Measurements from ENCODE around the gene CCSER1.

Gene CCSER1

DNA sequence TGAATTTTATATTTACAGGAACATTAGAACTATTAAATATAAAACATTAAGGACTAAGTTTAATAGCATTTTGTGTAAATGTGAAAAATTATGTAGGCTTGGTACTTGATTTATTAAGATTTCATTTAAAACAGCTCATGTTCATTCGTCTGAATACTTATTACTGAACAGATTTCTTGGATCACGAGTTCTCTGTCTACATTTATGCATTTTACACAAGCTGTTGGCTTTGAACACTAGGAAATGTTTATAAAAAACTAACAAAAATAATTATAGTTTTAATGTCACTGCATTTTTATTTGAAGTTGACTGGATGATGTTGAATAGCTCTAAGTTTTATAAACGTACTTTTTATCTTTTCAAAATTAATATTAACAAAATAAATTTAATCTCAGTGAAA, 888.7 kb downstream of the CCSER1 start:
- no peak overlapping the region for H4K8ac ChIP-seq (ENCODE audit: low read depth, low read length)
- no peak overlapping the region for H2BK12ac ChIP-seq (ENCODE audit: low read length)
- H3K27ac ChIP-seq (replicated peaks; ENCODE audit: low read length), result no peak overlapping the region
- DNase-seq (ENCODE audit: low spot score), result no peak
- H3K36me3 ChIP-seq (replicated peaks in 1 of 2; ENCODE audit: control insufficient read depth in 2 of 2, insufficient read depth in 2 of 2, low read length in 2 of 2), result no peaks in the 10 kb centered on the region
- H3K4me1 ChIP-seq (ENCODE audit: control insufficient read depth in 2 of 2, insufficient read depth in 1 of 2, low read depth in 1 of 2, low read length in 2 of 2), result no peaks in the 10 kb centered on the region
- no peaks in the 10 kb centered on the region for H3K9me3 ChIP-seq (replicated peaks in 1 of 2; ENCODE audit: control insufficient read depth in 2 of 2, insufficient read depth in 1 of 2, low read depth in 1 of 2, low read length in 2 of 2)
- WGBS, 2 donors (ENCODE audit: extremely low coverage in 2 of 2, insufficient read length in 2 of 2, insufficient replicate concordance in 1 of 2), result no CpG with 5 or more reads among the region's 3 CpGs
- H3K79me1 ChIP-seq (ENCODE audit: low read depth, low read length), result no peaks in the 10 kb centered on the region
- H3K23ac ChIP-seq (ENCODE audit: low read depth, low read length, poor library complexity), result no peak overlapping the region
- no peak overlapping the region for H2AFZ ChIP-seq (ENCODE audit: low read length)
- H4K91ac ChIP-seq (ENCODE audit: low read depth, low read length, poor library complexity), result no peak overlapping the region
- no peak overlapping the region for H2BK120ac ChIP-seq (ENCODE audit: low read depth, low read length)
- H3K4ac ChIP-seq (ENCODE audit: low read length), result no peak overlapping the region
- H3K4me2 ChIP-seq (ENCODE audit: insufficient read depth, low read length, poor library complexity, severe bottlenecking), result no peak overlapping the region
- H2AK5ac ChIP-seq (ENCODE audit: low read depth, low read length), result no peak overlapping the region
- H2BK15ac ChIP-seq (ENCODE audit: low read length), result no peak overlapping the region
- H3K14ac ChIP-seq (ENCODE audit: low read length), result no peak overlapping the region
- H3K4me3 ChIP-seq (ENCODE audit: low read length in 2 of 2), result no peak overlapping the region
- H2BK5ac ChIP-seq (ENCODE audit: low read length), result no peak overlapping the region
- no peak overlapping the region for H3K9ac ChIP-seq (ENCODE audit: low read depth, low read length, poor library complexity)
- H3K27me3 ChIP-seq (ENCODE audit: control insufficient read depth in 3 of 3, insufficient read depth in 3 of 3, low read depth in 1 of 3, low read length in 3 of 3), result no peaks in the 10 kb centered on the region
- no peak overlapping the region for H3K18ac ChIP-seq (ENCODE audit: low read length)

DNA sequence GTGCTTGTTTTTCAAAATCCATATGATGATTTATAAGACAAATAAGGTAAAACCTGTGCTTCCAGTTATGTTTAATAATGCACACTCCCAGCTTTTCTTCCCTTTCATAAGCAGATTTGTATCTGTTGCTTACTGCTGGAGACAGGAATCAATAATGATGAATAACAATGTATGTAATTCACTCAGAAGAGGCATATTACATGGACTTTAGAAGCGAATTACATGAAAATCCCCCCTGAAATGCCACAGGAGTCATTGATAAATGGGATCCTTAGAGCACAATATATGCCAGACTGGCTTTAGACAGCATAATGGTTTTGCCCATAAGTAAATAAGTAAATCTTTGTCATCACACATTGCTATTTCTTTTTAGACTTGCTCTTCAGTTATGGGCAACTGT, 892.3 kb downstream of the CCSER1 start:
- Histone ChIP-seq H2AK5ac (ENCODE audit: low read depth, low read length) (no peak overlapping the region), H3K27ac (replicated peaks; ENCODE audit: low read length) (no peak overlapping the region), H2AFZ (ENCODE audit: low read length) (no peak overlapping the region)

DNA sequence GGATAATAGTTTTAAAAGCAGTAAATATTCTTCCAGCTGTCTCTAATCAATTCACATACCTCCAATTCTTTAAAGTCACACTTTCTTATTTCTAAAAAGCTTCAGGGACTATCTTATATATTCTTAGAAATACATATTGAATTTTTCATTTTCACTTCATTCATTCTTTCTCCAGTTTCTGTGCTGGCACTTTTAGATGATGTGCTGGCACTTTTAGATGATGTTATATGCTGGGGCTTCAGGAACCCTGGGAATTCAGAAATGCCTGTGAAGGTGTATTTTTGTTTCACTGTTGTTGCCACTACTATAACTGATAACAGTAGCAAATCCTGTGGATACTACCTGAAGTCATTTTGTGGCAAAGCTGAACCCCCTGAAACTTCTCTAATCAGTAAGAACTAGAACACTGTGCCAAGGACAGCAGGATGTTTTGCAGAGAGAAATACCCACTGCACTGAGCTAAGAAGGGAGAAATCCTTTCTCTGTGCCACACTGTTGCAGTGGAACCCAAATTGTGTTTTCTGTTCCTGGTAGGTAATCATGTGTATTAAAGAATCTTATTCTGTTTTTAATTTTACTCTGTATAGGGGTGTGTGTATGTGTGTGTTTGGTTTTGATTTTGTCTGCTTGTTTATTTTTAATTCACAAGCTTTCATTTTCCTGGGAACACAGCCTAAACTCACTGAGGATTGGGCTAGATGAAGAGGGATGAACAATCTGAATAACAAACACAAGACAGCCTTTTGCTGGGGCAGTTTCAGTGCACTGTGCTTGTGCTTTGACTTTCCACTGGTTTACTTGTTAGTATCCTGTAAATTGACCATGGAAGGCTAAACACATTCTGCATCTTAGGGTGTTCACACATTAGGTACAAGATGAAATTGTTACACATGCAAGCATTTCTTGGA, 898.3 kb downstream of the CCSER1 start:
- no peaks in the 10 kb centered on the region for H3K27me3 ChIP-seq (ENCODE audit: control insufficient read depth in 3 of 3, insufficient read depth in 3 of 3, low read depth in 1 of 3, low read length in 3 of 3)
- DNase-seq (ENCODE audit: low spot score), result no peak
- H4K91ac ChIP-seq (ENCODE audit: low read depth, low read length, poor library complexity), result no peak overlapping the region
- H2BK12ac ChIP-seq (ENCODE audit: low read length), result no peak overlapping the region
- no peaks in the 10 kb centered on the region for H3K4me1 ChIP-seq (ENCODE audit: control insufficient read depth in 2 of 2, insufficient read depth in 1 of 2, low read depth in 1 of 2, low read length in 2 of 2)
- no peak overlapping the region for H3K4ac ChIP-seq (ENCODE audit: low read length)
- no peak overlapping the region for H3K4me3 ChIP-seq (ENCODE audit: low read length in 2 of 2)
- H3K23ac ChIP-seq (ENCODE audit: low read depth, low read length, poor library complexity), result no peak overlapping the region
- H2BK15ac ChIP-seq (ENCODE audit: low read length), result no peak overlapping the region
- H2BK120ac ChIP-seq (ENCODE audit: low read depth, low read length), result no peak overlapping the region
- no peak overlapping the region for H3K9ac ChIP-seq (ENCODE audit: low read depth, low read length, poor library complexity)
- no peaks in the 10 kb centered on the region for H3K9me3 ChIP-seq (replicated peaks in 1 of 2; ENCODE audit: control insufficient read depth in 2 of 2, insufficient read depth in 1 of 2, low read depth in 1 of 2, low read length in 2 of 2)
- H3K18ac ChIP-seq (ENCODE audit: low read length), result no peak overlapping the region
- H4K8ac ChIP-seq (ENCODE audit: low read depth, low read length), result no peak overlapping the region
- no peak overlapping the region for H2AFZ ChIP-seq (ENCODE audit: low read length)
- H3K27ac ChIP-seq (replicated peaks; ENCODE audit: low read length), result no peak overlapping the region
- H3K4me2 ChIP-seq (ENCODE audit: insufficient read depth, low read length, poor library complexity, severe bottlenecking), result no peak overlapping the region
- no peak overlapping the region for H2BK5ac ChIP-seq (ENCODE audit: low read length)
- no peak overlapping the region for H2AK5ac ChIP-seq (ENCODE audit: low read depth, low read length)
- H3K14ac ChIP-seq (ENCODE audit: low read length), result no peak overlapping the region
- no peaks in the 10 kb centered on the region for H3K79me1 ChIP-seq (ENCODE audit: low read depth, low read length)
- H3K36me3 ChIP-seq (replicated peaks in 1 of 2; ENCODE audit: control insufficient read depth in 2 of 2, insufficient read depth in 2 of 2, low read length in 2 of 2), result no peaks in the 10 kb centered on the region

More for the DNA sequence above, 892.3 kb downstream of the CCSER1 start:
- no peak overlapping the region for H2BK15ac ChIP-seq (ENCODE audit: low read length)
- H3K18ac ChIP-seq (ENCODE audit: low read length), result no peak overlapping the region
- no peaks in the 10 kb centered on the region for H3K27me3 ChIP-seq (ENCODE audit: control insufficient read depth in 3 of 3, insufficient read depth in 3 of 3, low read depth in 1 of 3, low read length in 3 of 3)
- H3K36me3 ChIP-seq (replicated peaks in 1 of 2; ENCODE audit: control insufficient read depth in 2 of 2, insufficient read depth in 2 of 2, low read length in 2 of 2), result no peaks in the 10 kb centered on the region
- H3K4me2 ChIP-seq (ENCODE audit: insufficient read depth, low read length, poor library complexity, severe bottlenecking), result no peak overlapping the region
- no peaks in the 10 kb centered on the region for H3K79me1 ChIP-seq (ENCODE audit: low read depth, low read length)
- H3K4me3 ChIP-seq (ENCODE audit: low read length in 2 of 2), result no peak overlapping the region
- no peaks in the 10 kb centered on the region for H3K9me3 ChIP-seq (replicated peaks in 1 of 2; ENCODE audit: control insufficient read depth in 2 of 2, insufficient read depth in 1 of 2, low read depth in 1 of 2, low read length in 2 of 2)
- WGBS, 2 donors (ENCODE audit: extremely low coverage in 2 of 2, insufficient read length in 2 of 2, insufficient replicate concordance in 1 of 2), result no CpG with 5 or more reads among the region's 1 CpG
- H3K14ac ChIP-seq (ENCODE audit: low read length), result no peak overlapping the region
- no peak overlapping the region for H2BK12ac ChIP-seq (ENCODE audit: low read length)
- no peak overlapping the region for H3K9ac ChIP-seq (ENCODE audit: low read depth, low read length, poor library complexity)
- no peak overlapping the region for H2BK120ac ChIP-seq (ENCODE audit: low read depth, low read length)
- no peak overlapping the region for H2BK5ac ChIP-seq (ENCODE audit: low read length)
- H3K4me1 ChIP-seq (ENCODE audit: control insufficient read depth in 2 of 2, insufficient read depth in 1 of 2, low read depth in 1 of 2, low read length in 2 of 2), result no peaks in the 10 kb centered on the region
- H4K91ac ChIP-seq (ENCODE audit: low read depth, low read length, poor library complexity), result no peak overlapping the region
- H3K23ac ChIP-seq (ENCODE audit: low read depth, low read length, poor library complexity), result no peak overlapping the region
- DNase-seq (ENCODE audit: low spot score), result no peak
- H4K8ac ChIP-seq (ENCODE audit: low read depth, low read length), result no peak overlapping the region
- H3K4ac ChIP-seq (ENCODE audit: low read length), result no peak overlapping the region

DNA sequence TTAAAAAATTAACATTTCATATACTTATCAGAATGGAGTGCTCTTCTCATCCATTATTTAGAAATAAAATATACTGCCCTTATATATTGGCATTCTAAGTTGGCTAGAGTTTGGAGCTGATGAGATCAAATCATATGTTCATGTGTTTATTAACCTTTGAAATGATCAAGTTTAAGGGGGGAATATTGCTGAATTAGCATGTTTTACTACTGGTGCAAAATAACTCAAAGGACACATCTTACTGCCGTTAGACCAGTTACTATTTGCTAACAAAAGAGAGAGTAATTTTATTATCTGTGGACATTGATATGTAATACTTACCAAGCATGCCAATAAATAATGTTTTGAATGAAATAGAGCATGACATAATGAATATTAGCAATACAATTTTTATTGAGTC, 901.0 kb downstream of the CCSER1 start:
- H2BK5ac ChIP-seq (ENCODE audit: low read length), result no peak overlapping the region
- H4K91ac ChIP-seq (ENCODE audit: low read depth, low read length, poor library complexity), result no peak overlapping the region
- H3K14ac ChIP-seq (ENCODE audit: low read length), result no peak overlapping the region
- no peak overlapping the region for H3K23ac ChIP-seq (ENCODE audit: low read depth, low read length, poor library complexity)
- H2BK15ac ChIP-seq (ENCODE audit: low read length), result no peak overlapping the region
- no CpG with 5 or more reads among the region's 1 CpG for WGBS, 2 donors (ENCODE audit: extremely low coverage in 2 of 2, insufficient read length in 2 of 2, insufficient replicate concordance in 1 of 2)
- H3K79me1 ChIP-seq (ENCODE audit: low read depth, low read length), result no peaks in the 10 kb centered on the region
- H3K36me3 ChIP-seq (replicated peaks in 1 of 2; ENCODE audit: control insufficient read depth in 2 of 2, insufficient read depth in 2 of 2, low read length in 2 of 2), result no peaks in the 10 kb centered on the region
- no peak overlapping the region for H3K18ac ChIP-seq (ENCODE audit: low read length)
- H2BK12ac ChIP-seq (ENCODE audit: low read length), result no peak overlapping the region
- H3K9ac ChIP-seq (ENCODE audit: low read depth, low read length, poor library complexity), result no peak overlapping the region
- H3K4me3 ChIP-seq (ENCODE audit: low read length in 2 of 2), result no peak overlapping the region
- H3K4me2 ChIP-seq (ENCODE audit: insufficient read depth, low read length, poor library complexity, severe bottlenecking), result no peak overlapping the region
- H3K27ac ChIP-seq (replicated peaks; ENCODE audit: low read length), result no peak overlapping the region
- no peak overlapping the region for H3K4ac ChIP-seq (ENCODE audit: low read length)
- H4K8ac ChIP-seq (ENCODE audit: low read depth, low read length), result no peak overlapping the region
- H3K4me1 ChIP-seq (ENCODE audit: control insufficient read depth in 2 of 2, insufficient read depth in 1 of 2, low read depth in 1 of 2, low read length in 2 of 2), result no peaks in the 10 kb centered on the region
- no peaks in the 10 kb centered on the region for H3K9me3 ChIP-seq (replicated peaks in 1 of 2; ENCODE audit: control insufficient read depth in 2 of 2, insufficient read depth in 1 of 2, low read depth in 1 of 2, low read length in 2 of 2)
- H2BK120ac ChIP-seq (ENCODE audit: low read depth, low read length), result no peak overlapping the region
- H2AFZ ChIP-seq (ENCODE audit: low read length), result no peak overlapping the region
- DNase-seq (ENCODE audit: low spot score), result no peak
- no peaks in the 10 kb centered on the region for H3K27me3 ChIP-seq (ENCODE audit: control insufficient read depth in 3 of 3, insufficient read depth in 3 of 3, low read depth in 1 of 3, low read length in 3 of 3)
- H2AK5ac ChIP-seq (ENCODE audit: low read depth, low read length), result no peak overlapping the region
